ENCODE data around the gene FAR2. TPM values are rescaled to one million over a fixed set of nuclear protein-coding genes. Genes with fewer than 3 reads are reported as not detected.
"Not testable (repeated sequence)": the region's sequence is repeated elsewhere in the genome, so short reads cannot be mapped to it uniquely, and the experiment has no call there.

FAR2 gene
- total RNA-seq, 2 experiments from 2014 or later, result 12.6 to 13.6 TPM

DNA sequence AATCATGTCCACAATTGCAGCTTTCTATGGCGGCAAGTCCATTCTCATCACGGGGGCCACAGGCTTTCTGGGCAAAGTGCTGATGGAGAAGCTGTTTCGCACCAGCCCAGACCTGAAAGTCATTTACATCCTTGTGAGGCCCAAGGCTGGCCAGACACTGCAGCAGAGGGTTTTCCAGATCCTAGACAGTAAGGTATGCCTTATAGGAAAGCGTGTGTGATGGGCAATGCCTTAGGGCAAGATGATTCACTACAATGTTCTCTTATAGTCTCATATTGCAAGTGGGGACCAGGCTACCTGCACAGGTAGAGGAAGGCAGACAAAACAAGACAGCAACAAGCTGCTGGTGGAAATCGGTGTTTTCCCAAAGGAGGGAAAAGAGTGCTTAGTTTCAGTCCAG is 121.4 kb downstream of the FAR2 start:
- H3K36me3 Mint-ChIP-seq, result no peaks in the 10 kb centered on the region
- ATAC-seq (no peak), DNase-seq (no peak)
- no peaks in the 10 kb centered on the region for H3K4me1 Mint-ChIP-seq
- H3K9me3 Mint-ChIP-seq (ENCODE audit: low read depth), result no peaks in the 10 kb centered on the region
- CTCF ChIA-PET, result no interaction called here
- H3K27ac Mint-ChIP-seq, result no peak overlapping the region
- H3K4me3 Mint-ChIP-seq, result no peak overlapping the region
- H3K27me3 Mint-ChIP-seq, result no peaks in the 10 kb centered on the region

DNA sequence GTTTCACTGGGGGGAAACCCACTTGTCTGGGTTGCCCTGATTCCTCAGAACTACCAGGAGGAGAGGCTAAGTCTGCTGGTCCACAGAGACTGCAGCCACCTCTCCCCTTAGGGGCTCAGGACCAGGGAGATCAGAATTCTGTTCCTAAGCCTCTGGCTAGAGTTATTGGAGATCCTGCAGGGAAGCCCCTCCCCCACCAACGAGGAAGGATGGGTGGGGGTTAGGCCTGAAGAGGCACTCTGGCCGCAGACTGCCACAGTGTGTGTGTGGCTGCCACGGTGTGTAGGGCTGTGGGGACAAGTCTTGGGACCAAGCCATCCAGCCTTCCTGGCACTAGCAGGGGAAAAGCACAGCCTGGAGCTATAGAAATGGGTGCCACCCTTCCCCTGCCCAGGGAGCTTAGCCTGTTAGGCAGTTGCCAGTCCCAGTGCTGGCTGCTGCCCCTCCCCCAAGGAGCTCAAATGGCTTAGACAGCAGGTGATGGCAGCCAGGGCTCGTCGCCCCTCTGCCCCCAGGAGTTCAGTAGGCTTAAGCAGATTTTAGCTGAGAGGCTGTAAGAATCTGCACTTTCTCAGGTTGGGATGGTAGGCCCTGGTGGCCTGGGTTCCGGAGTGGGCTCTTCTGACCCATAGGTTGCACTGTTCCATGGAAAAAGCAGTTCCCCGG is 124.2 kb downstream of the FAR2 start:
- no peaks in the 10 kb centered on the region for H3K4me1 Mint-ChIP-seq
- H3K9me3 Mint-ChIP-seq (ENCODE audit: low read depth), result no peaks in the 10 kb centered on the region
- CTCF ChIA-PET, result no interaction called here
- no peak for ATAC-seq
- no peak overlapping the region for H3K4me3 Mint-ChIP-seq
- no peaks in the 10 kb centered on the region for H3K36me3 Mint-ChIP-seq
- no peaks in the 10 kb centered on the region for H3K27me3 Mint-ChIP-seq
- DNase-seq, result no peak
- H3K27ac Mint-ChIP-seq, result no peak overlapping the region

DNA sequence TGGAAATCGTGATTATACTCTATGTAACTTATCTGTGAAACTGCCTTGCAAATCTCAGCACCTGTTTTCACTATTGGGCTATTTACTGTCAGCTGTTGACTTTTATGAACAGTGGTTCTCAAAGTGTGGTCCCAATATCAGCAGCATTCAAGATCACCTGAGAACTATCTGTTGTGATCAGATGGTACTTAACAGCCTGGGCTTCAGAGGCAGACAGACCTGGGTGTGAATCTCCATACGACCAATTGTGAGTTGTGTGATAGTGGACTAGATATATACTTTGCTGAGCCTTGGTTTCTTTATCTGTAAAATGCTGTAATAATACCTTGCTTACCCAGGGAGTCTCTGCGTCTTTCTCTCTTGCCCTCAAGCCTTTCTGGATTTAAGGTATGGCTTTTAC is 126.8 kb downstream of the FAR2 start:
- H3K27me3 Mint-ChIP-seq, result no peaks in the 10 kb centered on the region
- CTCF ChIA-PET, result no interaction called here

GRCh38 chr12:29277231-29277630 is 128.2 kb downstream of the FAR2 start:
- no peak overlapping the region for H3K4me3 Mint-ChIP-seq
- H3K27me3 Mint-ChIP-seq, result no peaks in the 10 kb centered on the region
- H3K27ac Mint-ChIP-seq, result no peak overlapping the region
- H3K36me3 Mint-ChIP-seq, result no peaks in the 10 kb centered on the region
- CTCF ChIA-PET, result interaction anchor here (1.1 kb wide), 1 partner anchor 41 kb away, joined by 3 read pairs; no protein-coding TSS in a partner anchor
- no peaks in the 10 kb centered on the region for H3K4me1 Mint-ChIP-seq
- DNase-seq, result no peak
- no peak for ATAC-seq
- no peaks in the 10 kb centered on the region for H3K9me3 Mint-ChIP-seq (ENCODE audit: low read depth)

More for the DNA sequence above, 126.8 kb downstream of the FAR2 start:
- no peaks in the 10 kb centered on the region for H3K9me3 Mint-ChIP-seq (ENCODE audit: low read depth)
- no peak for ATAC-seq
- DNase-seq, result no peak
- no peaks in the 10 kb centered on the region for H3K4me1 Mint-ChIP-seq
- no peak overlapping the region for H3K4me3 Mint-ChIP-seq
- no peaks in the 10 kb centered on the region for H3K36me3 Mint-ChIP-seq
- H3K27ac Mint-ChIP-seq, result no peak overlapping the region

DNA sequence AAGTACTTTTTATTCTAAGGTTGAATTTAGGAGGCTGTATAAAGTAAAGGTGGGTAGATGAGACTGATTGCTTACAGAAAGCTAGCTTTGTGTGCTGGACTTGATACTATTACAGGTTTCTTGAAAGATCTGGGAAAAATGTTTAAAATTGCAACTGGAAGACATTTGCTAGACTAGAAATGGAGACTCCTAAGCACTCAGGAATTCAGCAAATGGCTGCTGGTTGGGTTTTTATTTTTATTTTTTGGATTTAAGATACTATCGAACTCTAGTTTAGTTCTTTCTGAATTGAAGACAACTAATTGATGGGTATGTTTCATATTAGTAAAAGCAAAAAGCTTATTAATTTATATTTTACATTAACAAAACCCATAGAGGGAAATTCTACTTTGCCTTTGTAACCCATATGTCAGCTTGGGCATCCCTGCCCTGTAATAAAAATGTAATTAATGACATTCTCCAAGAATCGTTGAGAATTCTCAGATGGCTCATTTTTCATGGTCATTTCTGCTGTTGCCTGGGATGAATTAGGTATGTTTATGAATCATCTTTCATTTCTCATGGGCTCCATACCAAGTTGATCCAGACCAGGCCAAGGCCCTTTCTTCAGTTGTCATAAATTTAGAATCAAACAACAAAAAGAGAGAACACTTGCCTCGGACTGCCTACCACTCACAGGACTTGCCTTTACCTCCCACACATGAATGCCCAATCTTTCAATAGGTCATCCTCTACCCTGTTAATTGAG is 129.8 kb downstream of the FAR2 start:
- ATAC-seq, result no peak
- Mint-ChIP-seq H3K27ac (no peak overlapping the region), H3K4me1 (no peaks in the 10 kb centered on the region), H3K27me3 (no peaks in the 10 kb centered on the region), H3K4me3 (no peak overlapping the region), H3K36me3 (no peaks in the 10 kb centered on the region), H3K9me3 (ENCODE audit: low read depth) (no peaks in the 10 kb centered on the region)
- DNase-seq, result no peak
- CTCF ChIA-PET, result no interaction called here

- no peaks in the 10 kb centered on the region for H3K4me1 Mint-ChIP-seq
- no peak overlapping the region for H3K4me3 Mint-ChIP-seq
- H3K27me3 Mint-ChIP-seq, result no peaks in the 10 kb centered on the region
- CTCF ChIA-PET, result no interaction called here
- H3K36me3 Mint-ChIP-seq, result no peaks in the 10 kb centered on the region
- no peaks in the 10 kb centered on the region for H3K9me3 Mint-ChIP-seq (ENCODE audit: low read depth)
- DNase-seq (no peak), ATAC-seq (no peak)
- H3K27ac Mint-ChIP-seq, result no peak overlapping the region
These were observed 132.4 kb downstream of the FAR2 start for GRCh38 chr12:29281371-29282005.

DNA sequence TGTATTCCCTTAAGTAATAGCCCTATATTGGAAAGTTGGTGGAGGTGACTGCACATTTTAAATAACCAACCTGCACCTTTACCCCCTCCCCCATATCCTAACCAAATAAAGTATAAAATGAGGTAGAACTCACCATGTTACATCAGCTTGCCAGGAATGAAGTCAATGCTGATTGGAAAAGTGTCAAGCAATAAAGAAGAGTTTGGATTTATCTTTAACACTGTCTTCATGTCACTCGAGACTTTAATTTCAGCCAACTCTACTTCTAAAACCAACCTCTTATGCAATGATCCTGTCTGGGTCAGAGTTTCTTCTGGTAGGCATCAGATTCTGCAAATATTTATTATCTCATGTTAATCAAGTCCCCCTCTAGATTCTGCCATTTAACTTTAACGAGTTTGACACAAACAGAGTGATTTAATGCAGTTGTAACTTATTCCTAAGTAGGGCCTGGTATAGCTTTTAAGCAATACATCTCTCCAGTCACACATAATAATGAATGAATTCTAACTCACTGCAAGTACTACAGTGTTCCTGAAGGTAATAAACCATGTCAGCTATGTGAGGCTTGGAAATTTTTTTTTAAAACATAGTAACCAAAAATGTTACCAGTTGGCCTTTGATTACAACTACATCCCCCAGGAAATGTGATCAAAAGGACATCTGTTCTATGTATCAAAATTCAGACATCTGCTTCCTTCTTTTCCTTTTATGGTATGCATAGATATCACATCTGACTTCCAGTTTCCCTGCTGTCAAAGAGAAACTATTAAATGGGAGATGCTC is 133.1 kb downstream of the FAR2 start:
- CTCF ChIA-PET, result no interaction called here
- ATAC-seq (no peak), DNase-seq (no peak)
- no peaks in the 10 kb centered on the region for H3K27me3 Mint-ChIP-seq
- no peaks in the 10 kb centered on the region for H3K36me3 Mint-ChIP-seq
- H3K4me1 Mint-ChIP-seq, result no peaks in the 10 kb centered on the region
- no peak overlapping the region for H3K27ac Mint-ChIP-seq
- no peaks in the 10 kb centered on the region for H3K9me3 Mint-ChIP-seq (ENCODE audit: low read depth)
- H3K4me3 Mint-ChIP-seq, result no peak overlapping the region

- H3K27ac Mint-ChIP-seq, result no peak overlapping the region
- CTCF ChIA-PET, result no interaction called here
- H3K27me3 Mint-ChIP-seq, result no peaks in the 10 kb centered on the region
- no peak for ATAC-seq
- DNase-seq, result no peak
- no peak overlapping the region for H3K4me3 Mint-ChIP-seq
- H3K4me1 Mint-ChIP-seq, result no peaks in the 10 kb centered on the region
- no peaks in the 10 kb centered on the region for H3K36me3 Mint-ChIP-seq
- H3K9me3 Mint-ChIP-seq (ENCODE audit: low read depth), result no peaks in the 10 kb centered on the region
These were observed 135.1 kb downstream of the FAR2 start for GRCh38 chr12:29283969-29284700.

GRCh38 chr12:29286081-29286790 is 137.2 kb downstream of the FAR2 start:
- ATAC-seq, result no peak
- H3K9me3 Mint-ChIP-seq (ENCODE audit: low read depth), result peaks cover 3% of the 10 kb centered on the region

GRCh38 chr12:29287622-29288021 is 138.5 kb downstream of the FAR2 start:
- CTCF ChIA-PET, result no interaction called here
- no peak overlapping the region for H3K27ac Mint-ChIP-seq
- ATAC-seq (no peak), DNase-seq (no peak)
- peaks cover 5% of the 10 kb centered on the region for H3K36me3 Mint-ChIP-seq
- peaks cover 3% of the 10 kb centered on the region for H3K9me3 Mint-ChIP-seq (ENCODE audit: low read depth)
- no peaks in the 10 kb centered on the region for H3K27me3 Mint-ChIP-seq
- no peaks in the 10 kb centered on the region for H3K4me1 Mint-ChIP-seq
- no peak overlapping the region for H3K4me3 Mint-ChIP-seq

More at GRCh38 chr12:29286081-29286790, 137.2 kb downstream of the FAR2 start:
- H3K27ac Mint-ChIP-seq, result no peak overlapping the region
- H3K4me3 Mint-ChIP-seq, result no peak overlapping the region
- no peaks in the 10 kb centered on the region for H3K4me1 Mint-ChIP-seq
- peaks cover 5% of the 10 kb centered on the region for H3K36me3 Mint-ChIP-seq
- no peaks in the 10 kb centered on the region for H3K27me3 Mint-ChIP-seq
- no peak for DNase-seq
- CTCF ChIA-PET, result no interaction called here

- ATAC-seq, result no peak
- H3K4me3 Mint-ChIP-seq, result no peak overlapping the region
- H3K9me3 Mint-ChIP-seq (ENCODE audit: low read depth), result peaks cover 3% of the 10 kb centered on the region
- CTCF ChIA-PET, result no interaction called here
- DNase-seq, result no peak
- no peaks in the 10 kb centered on the region for H3K4me1 Mint-ChIP-seq
- H3K27ac Mint-ChIP-seq, result no peak overlapping the region
- peaks cover 5% of the 10 kb centered on the region for H3K36me3 Mint-ChIP-seq
- no peaks in the 10 kb centered on the region for H3K27me3 Mint-ChIP-seq
These were observed 139.0 kb downstream of the FAR2 start for GRCh38 chr12:29288031-29288430.

DNA sequence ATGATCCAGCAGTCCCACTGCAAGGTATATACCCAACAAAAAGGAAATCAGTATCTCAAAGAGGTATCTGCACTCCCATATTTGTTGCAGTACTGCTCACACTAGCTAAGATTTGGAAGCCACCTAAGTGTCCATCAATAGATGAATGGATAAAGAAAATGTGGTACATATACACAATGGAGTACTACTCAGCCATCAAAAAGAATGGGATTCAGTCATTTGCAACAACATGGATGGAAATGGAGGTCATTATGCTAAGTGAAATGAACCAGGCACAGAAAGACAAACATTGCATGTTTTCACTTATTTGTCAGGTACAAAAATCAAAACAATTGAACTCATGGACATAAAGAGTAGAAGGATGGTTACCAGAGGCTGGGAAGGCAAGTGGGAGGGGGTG is 141.4 kb downstream of the FAR2 start:
- CTCF ChIA-PET, result interaction anchor here (0.9 kb wide), 1 partner anchor 27 kb away, joined by 3 read pairs; no protein-coding TSS in a partner anchor
- H3K4me1 Mint-ChIP-seq; H3K4me3 Mint-ChIP-seq; H3K9me3 Mint-ChIP-seq (ENCODE audit: low read depth); H3K36me3 Mint-ChIP-seq; H3K27ac Mint-ChIP-seq; ATAC-seq; H3K27me3 Mint-ChIP-seq; DNase-seq: not testable (repeated sequence)
